ENCODE data around the gene LRIG1. TPM values are rescaled to one million over a fixed set of nuclear protein-coding genes. Genes with fewer than 3 reads are reported as not detected.
A peak's percentile ranks its signal among the peaks of the same experiment; 100 is the strongest.

LRIG1 gene
- total and polyA plus RNA-seq, 10 of the 15 experiments (the other 5 are each of a cell fraction or from before 2014, with no cell fraction given): 0.84 to 16.4 (median 8.1) TPM

- in situ Hi-C loops (cut with MboI): no loop called here
- H4K20me1 ChIP-seq (ENCODE audit: control insufficient read depth, insufficient read depth): no peaks in the 10 kb centered on the region
- ATAC-seq (peak; percentile 84), FAIRE-seq (no peak), DNase-seq (ENCODE audit: low read depth, low spot score) (peak; percentile 72)
- BruUV-seq (replicated peaks): no TSS peak
- no peaks in the 10 kb centered on the region for H3K36me3 ChIP-seq (ENCODE audit: control insufficient read depth in 2 of 2, insufficient read depth in 2 of 2, low read length in 1 of 2)
- ChIA-PET RAD21 (ENCODE audit: unreplicated experiment) (interaction anchor here (0.6 to 2.8 kb wide), 8 partner anchors 9 to 1055 kb away, joined by 3 to 15 read pairs (median 4); no protein-coding TSS in a partner anchor), SMC1A (ENCODE audit: uncharacterized antibody, unreplicated experiment) (interaction anchor here (1.0 to 6.4 kb wide), 8 partner anchors 9 to 99 kb away, joined by 3 to 62 read pairs (median 6); no protein-coding TSS in a partner anchor), POLR2A (interaction anchor here (1.6 kb wide), 1 partner anchor 10 kb away, joined by 4 read pairs; no protein-coding TSS in a partner anchor), CTCF (interaction anchor here (1.0 to 1.5 kb wide), 6 partner anchors 8 to 219 kb away, joined by 3 to 5 read pairs (median 3); no protein-coding TSS in a partner anchor)
- H3K4me1 ChIP-seq (ENCODE audit: control insufficient read depth, insufficient read depth, low read length): peaks cover 37% of the 10 kb centered on the region
- WGBS (ENCODE audit: insufficient coverage, insufficient replicate concordance, low lambda C conversion rate, missing lambda C conversion rate): 2% methylated on average over 12 of the region's 12 CpGs
- no peaks in the 10 kb centered on the region for H3K27me3 ChIP-seq (replicated peaks in 1 of 2; ENCODE audit: control insufficient read depth in 2 of 2, insufficient read depth in 2 of 2, low read length in 1 of 2)
- peak overlapping the region; percentile 49; the same call in 1 of the 2 replicates for H3K4me3 ChIP-seq
- H2AFZ ChIP-seq (ENCODE audit: control insufficient read depth, low read depth, low read length): peak overlapping the region; percentile 18
- intact Hi-C loops (cut with micrococcal nuclease; ENCODE audit: unreplicated experiment): loop anchor here (5.0 to 10.0 kb wide), 2 partner anchors 185 to 532 kb away; no protein-coding TSS in a partner anchor
- no peaks in the 10 kb centered on the region; the same call in 2 of the 3 replicates for H3K9me3 ChIP-seq (replicated peaks; ENCODE audit: control insufficient read depth, insufficient read depth, low read length)
- H3K79me2 ChIP-seq (ENCODE audit: control insufficient read depth, insufficient read depth, low read length): peaks cover 11% of the 10 kb centered on the region
- peak overlapping the region; percentile 97 for H3K4me2 ChIP-seq (ENCODE audit: control insufficient read depth, insufficient read depth)
- peak overlapping the region; percentile 73 for H3K27ac ChIP-seq (ENCODE audit: control insufficient read depth, insufficient read depth)
- peak overlapping the region; percentile 44 for H3K9ac ChIP-seq (ENCODE audit: control insufficient read depth, insufficient read depth, low read length)
- TF ChIP-seq ZNF592 (IDR thresholded peaks at IDR 0.05) (no peak), BCL3 (IDR thresholded peaks at IDR 0.05; ENCODE audit: borderline replicate concordance, insufficient read depth, low read depth, low read length, poor library complexity, severe bottlenecking) (peak; percentile 51), RBBP5 (conservative IDR thresholded peaks at IDR 0.05) (peak; percentile 68; the same call in 1 of the 2 replicates), EZH2 (IDR thresholded peaks at IDR 0.05; ENCODE audit: borderline replicate concordance, control insufficient read depth, low read depth, low read length) (no peak), MLLT1 (IDR thresholded peaks at IDR 0.05) (0 out of 2 replicates have a peak, but pooled peaks have one; percentile 39), MEF2B (IDR thresholded peaks at IDR 0.05; ENCODE audit: partially characterized antibody, poor library complexity, severe bottlenecking) (peak; percentile 65), NR2C1 (IDR thresholded peaks at IDR 0.05) (no peak), EED (IDR thresholded peaks at IDR 0.05; ENCODE audit: low read depth) (peak; percentile 90), IKZF1 (conservative IDR thresholded peaks at IDR 0.05) (peak; percentile 82), ZBED1 (IDR thresholded peaks at IDR 0.05; ENCODE audit: borderline replicate concordance) (peak; percentile 44), MTA3 (IDR thresholded peaks at IDR 0.05; ENCODE audit: borderline replicate concordance, low read length) (peak; percentile 92), NRF1 (conservative IDR thresholded peaks at IDR 0.05; ENCODE audit: low read depth, low read length) (no peak), IRF4 (IDR thresholded peaks at IDR 0.05; ENCODE audit: low read depth, low read length) (peak; percentile 88), BCL11A (IDR thresholded peaks at IDR 0.05; ENCODE audit: low read depth, low read length) (peak; percentile 76), TARDBP (IDR thresholded peaks at IDR 0.05; ENCODE audit: borderline replicate concordance) (no peak), PML (IDR thresholded peaks at IDR 0.05; ENCODE audit: low read length) (peak; percentile 57; the same call in 1 of the 2 replicates)
Measured at GRCh38 chr3:66472313-66473134, 28.3 kb downstream of the LRIG1 start.
